ENCODE data around the gene SNX22.

The SNX22 gene

DNA sequence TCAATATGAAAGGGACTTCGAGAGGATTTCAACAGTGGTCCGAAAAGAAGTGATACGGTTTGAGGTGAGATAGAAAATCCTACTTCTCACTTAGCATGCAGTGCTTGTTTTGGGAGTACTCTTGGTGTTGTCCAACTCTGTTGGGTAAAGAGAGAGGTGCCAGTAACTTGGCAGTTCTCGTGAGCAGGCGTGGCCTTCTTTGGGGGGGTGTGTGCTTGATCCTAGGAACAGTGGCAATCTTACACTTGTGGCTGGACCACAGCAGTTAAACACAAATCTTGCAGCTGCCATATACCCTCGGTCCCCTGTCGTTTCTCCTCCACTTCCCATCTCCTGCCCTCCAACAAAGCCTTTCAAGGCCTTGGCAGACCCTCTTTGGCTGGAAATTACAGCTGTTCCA is 15.2 kb upstream of the SNX22 start:
- no peak for DNase-seq

DNA sequence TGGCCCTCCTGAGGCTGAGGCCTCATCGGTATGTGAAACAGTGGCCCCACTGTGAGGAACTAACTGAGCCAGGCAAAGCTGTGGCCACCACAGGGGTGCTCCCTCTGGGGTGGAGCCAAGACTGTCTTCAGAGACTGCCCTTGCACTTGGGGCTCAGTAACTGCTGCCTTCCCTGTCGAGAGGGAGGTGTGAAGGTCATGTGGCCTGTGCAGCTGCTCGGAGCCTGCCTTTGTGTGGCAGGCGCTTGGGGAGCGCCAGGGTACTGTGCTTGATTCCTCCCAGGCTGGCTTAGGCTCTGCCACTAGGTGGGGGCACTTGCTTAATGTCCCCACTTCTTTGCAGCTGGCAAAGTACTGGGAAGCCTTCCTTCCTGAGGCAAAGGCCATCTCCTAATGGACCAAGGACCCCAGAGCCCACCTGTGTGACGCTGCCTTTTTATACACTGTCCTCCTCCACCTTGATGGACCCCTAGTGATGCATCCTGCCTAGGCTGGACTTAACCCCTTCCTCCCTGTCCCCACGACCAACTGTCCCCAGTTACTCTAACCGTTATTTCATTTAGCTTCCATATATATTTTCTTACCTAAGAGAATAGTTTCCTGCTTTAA is 14.2 kb upstream of the SNX22 start:
- DNase-seq = no peak

DNA sequence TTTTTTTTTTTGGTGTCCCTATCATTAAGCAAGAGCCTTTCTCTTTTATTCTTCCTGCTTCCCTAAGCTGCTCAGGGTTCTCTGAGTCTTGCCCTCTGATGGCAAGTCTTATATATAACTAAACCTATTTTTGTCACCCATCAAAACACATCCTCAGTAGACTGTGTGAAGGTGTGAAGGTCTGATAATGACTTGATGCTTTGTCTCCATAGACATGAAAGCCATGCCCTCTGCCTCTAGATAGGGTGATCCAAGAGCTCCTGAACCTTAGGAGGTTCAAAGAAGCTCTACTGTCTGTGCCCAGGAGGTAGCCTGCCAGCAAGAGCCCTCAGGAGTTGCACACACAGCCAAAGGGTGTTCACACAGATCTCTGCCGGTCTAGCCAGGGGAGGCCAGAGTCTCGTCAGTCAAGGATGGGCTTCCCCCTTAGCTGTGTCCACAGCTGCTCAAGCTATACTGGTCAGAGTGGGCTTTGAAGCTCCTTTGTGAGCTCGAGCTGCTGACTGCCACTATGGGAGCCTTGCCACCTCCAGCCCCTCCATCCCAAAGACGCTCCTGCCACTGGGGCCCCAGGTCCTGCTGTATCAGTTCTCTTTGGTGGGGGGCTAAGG is 13.1 kb upstream of the SNX22 start:
- no peak for DNase-seq

DNA sequence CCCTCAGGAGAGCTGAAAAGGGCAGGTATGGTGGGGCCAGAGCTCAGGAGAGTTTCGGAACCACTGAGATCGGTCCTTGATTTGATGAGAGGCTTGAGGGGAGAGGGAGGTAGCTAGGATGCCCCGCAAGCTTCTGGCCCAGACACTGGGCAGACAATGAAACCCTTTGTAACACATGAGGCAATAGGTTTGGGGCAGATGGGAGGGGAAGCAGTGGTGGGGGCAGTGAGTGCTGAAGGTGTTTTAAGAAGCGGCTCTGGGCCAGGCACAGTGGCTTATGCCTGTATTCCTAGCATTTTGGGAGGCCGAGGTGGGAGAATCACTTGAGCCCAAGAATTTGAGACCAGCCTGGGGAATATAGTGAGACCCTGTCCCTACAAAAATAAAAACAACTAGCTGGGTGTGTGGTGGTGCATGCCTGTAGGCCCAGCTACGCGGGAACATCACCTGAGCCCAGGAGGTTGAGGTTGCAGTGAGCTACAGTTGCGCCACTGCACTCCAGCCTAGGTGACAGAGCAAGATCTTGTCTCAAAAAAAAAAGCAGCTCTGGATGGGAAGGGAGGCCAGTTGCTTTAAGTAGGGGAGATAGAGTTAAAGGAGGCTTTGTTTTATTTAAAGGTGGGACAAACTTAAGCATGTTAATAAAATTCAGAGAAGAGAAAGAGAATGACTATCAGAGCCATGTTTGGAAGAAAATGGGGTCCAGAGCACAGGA is 9.6 kb upstream of the SNX22 start:
- no peak for DNase-seq

DNA sequence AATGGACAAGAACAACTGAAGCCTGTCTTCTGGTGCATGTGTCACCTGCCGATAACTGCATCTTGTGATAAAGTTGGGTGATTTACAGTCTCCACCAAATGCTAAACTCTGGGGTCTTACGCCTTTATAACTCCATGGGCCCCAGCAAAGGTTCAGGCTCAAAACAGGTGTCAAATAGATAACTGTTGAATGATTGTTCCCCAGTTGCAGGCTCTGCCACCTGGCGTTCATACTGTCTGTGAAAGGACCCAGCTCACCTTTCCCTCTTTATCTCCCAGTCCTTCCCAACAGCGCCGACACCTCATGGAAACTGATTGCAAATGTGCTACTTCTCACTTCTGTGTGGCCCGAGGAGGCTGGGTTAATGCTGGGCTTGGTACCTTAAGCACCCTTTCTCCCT is 8.3 kb upstream of the SNX22 start:
- DNase-seq = no peak

DNA sequence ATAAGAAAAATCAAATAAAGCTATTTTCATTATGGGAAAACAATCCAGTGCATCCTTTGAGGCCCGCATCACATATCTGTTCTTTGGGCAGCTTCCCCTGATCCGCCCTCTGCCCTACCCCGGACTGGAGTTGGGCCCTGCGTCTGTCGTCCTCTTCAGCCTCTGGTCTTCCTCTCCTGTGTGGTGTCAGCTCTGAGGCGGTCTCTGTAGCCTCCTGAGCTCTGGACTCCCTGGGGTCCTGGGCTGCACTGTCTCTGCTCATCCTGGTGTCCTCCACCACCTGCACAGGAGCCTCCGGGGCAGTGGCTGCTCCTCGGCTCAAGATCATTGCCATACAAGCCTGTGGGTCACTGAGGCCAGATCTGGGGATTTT is 7.4 kb upstream of the SNX22 start:
- no peak for DNase-seq

DNA sequence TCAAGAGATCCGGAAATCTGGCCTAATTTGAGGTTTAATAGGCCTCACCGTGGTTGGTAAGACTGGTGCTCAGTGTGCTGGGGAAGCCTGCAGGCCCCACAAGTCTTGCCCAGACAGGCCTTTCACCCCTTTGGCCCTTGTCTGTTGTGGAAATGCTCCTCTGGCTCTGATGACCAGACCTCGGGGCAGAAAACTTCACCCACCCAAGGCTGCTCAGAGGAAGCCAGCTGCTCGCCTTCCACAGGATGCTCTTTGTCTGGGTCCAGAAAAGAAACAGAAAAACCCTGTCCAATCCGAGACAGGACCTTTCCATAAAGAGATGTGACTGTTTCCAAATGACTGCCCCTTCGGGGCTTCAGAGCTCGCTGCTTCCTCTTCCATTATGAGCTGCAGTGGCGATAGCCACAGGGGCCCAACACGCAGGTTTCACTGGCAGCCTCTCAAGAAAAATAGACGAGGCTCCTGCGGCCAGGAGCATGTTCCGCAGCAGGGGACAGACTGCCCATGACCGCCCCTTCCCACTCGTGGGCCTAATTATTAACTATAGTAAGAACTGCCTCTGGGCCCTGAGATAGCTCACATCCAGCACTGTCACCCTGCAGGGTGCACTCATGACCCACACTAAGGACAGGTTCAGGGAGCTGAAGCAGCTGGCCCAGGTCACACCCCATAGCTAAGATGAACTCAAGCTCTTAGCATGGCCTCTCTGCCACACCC is 6.8 kb upstream of the SNX22 start:
- no peak for DNase-seq

DNA sequence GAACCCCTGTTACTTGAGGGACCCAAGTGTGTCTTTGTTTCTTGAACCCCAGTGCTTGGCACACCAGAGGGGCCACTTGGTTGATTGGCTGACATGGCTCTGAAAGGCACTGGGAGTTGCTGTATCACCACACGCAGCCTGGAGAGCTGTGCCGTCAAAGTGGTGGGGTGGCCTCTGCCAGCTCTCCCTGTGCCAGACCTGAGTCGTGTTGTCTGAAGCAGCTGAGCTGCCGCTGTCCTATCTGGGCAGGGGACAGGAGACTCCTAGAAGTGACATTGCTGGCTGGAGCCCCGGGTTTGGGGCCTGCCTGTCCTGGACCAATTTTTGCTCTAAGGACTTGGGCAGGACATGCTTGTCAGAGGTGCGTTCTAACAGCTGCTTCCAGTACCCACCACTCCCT is 5.5 kb upstream of the SNX22 start:
- no peak for DNase-seq

DNA sequence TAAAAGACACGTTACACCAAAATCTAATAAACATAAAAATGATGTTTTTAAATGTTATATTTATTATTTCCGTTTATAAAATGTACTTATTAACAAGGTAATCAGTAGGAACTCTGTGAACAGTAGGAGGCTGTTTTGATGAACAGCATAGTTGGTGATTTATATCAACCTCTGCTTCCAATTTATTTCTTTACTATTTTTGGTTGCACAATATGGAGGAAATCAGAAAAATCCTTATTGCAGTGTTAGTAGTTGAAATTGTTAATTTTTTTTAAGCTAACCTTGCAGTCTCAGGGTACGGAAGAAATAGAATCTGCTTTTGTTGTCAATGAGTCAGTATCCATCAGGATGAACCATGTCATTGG is 5.0 kb upstream of the SNX22 start:
- no peak for DNase-seq

DNA sequence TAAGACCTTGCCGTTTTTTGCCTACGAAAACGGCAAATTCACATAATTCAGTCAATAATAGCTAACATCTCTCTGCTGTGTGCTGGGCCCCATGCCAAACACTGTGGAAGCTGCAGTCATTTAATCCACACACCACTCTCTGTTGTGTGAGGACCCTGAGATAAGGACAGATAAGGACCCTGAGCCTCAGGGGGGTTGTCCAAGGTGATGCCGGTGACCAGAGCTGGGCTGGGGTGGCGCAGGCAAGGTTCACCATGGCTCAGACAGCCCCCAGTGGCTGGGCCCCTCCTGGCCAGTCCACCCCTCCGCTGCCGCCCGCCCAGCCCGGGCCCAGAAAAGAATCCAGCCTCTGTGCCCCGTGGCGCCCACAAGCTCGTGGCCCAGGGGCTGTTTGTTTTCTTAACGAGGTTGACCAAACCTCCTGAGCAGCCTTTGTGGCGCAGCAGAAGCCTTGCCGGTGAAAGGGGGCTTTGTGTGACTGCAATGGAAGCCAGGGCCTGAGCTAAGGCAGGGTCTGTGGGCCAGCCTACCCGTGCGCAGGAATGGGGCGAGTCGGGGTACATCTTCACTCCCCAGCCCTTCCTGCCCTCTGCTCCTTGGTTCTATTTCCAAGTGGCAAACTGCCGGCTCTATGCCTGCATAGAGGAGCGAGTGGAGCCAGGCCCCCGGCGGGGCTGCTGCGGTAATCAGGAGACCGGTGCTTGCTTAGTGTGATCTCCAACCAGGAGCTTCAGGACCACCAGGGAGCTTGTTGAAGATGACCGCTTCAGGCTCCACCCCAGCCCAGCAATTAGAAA is 4.4 kb upstream of the SNX22 start:
- DNase-seq = peak; percentile 10

DNA sequence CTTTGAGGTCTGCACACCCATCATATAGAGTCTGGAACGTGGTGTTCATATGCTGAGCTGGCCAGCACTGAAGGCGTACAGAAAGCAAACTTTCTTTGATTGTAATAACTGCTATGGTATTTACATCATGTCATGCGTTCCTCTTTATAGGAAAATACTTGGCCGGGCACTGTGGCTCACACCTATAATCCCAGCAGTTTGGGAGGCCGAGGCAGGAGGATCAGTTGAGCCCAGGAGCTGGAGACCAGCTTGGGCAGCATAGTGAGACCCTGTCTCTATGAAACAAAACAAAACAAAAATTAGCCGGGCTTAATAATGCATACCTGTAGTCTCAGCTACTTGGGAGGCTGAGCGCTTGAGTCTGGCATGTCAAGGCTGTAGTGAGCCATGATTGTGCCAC is 3.4 kb upstream of the SNX22 start:
- DNase-seq = no peak

DNA sequence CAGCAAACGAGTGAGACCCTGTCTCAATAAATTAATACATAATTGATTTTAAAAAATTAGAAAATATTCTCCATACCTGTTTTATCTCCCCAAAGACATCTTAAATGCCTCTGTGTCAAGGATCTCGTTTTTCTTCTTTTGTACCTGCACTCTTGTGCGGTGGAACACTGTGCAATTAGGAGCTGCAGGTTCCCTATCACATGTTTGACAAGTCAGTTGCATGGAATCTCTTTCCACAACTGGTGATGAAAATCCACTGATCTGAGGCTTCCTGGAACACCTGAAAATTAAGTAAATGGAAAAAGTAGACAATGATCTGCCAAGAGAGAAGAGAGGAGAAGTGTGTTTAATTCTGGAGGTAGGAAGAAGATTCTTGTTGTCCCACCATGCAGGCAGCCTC is 3.0 kb upstream of the SNX22 start:
- no peak for DNase-seq

DNA sequence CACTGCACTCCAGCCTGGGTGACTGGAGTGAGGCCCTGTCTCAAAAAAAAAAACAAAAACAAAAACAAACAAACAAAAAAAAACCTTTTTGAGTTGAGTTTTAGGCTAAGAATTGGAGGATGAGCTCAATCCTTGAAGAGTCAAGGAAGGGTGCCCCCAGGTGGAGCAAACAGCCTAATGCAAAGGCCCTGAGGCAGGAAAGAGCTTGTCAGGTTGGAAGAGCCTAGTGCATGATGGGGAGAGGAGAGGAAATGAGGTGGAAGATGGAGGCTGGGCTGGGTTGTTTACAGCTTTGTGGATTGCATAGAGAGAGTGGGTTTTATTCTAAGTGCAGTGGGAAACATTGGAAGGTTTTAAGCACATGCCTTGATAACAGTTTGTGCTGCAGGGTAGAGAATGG is 2.1 kb upstream of the SNX22 start:
- no peak for DNase-seq

DNA sequence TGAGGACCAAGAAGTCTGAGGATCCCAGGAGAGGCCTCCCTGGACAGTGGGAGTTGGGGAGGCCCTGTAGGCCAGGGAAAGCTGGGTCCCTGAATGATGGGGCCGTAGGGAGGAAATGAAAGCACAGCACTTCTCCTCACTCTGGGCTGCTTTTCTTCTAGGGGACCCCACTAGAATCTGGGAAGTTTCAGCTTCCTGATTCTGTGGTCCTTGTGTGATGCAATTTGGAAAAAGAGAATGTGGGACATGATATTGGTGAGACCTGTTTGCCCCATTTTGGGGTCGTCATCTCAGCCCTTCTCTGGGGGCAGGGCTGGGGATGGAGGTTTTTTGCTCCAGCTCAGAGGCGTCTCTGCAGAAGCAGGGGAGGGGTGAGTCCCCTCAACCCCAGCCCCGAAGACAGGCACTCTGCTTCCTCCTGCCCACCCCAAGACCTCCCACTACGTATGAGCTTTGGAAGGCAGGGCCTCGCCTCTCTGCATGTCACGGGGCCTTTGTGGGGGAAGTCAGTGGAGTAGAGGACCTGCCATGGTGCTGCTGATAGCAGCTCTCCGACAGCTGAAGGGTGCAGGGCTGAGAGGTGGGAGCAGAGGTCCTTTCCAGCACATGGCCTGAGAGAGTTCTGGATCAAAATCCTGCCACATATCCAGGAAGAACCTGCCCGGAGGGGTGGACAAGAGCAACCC is 1.5 kb upstream of the SNX22 start:
- DNase-seq = no peak

DNA sequence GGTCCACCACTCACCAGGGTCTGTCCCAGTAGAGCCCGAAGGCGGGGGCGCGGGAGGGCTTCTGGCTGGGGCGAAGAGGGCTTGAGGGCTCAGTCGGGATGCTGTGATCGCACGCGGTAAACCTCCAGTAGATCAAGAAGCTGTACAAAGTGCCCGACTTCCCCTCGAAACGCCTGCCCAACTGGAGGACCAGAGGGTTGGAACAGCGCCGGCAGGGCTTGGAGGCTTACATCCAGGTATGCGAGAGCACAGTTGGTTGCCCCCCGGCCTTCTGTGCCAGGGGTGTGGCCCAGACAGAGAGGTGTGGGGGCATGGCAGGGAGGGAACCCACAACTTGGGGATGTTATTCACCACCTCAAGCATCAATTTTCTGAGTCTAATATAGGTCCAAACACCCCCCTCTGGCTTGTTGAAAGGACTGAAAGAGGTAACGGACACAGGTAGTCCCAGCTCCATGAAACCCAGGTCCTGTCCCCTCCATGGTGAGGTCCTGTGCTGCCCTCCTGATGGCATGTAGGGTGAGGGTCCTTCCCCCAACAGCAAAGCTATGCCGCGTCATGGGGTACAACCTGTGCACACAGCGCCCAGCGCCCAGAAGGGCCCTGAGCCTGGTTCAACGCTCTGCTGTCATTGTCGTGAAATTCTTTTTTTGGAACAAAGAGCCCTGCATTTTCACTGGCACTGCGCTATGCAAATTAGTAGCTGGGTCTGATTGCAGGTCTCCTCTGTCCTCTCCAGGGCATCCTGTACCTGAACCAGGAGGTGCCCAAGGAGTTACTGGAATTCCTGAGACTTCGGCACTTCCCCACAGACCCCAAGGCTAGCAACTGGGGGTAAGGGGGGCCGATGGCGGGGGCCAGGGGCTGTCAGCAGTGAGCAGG is 1.2 kb downstream of the SNX22 start:
- DNase-seq = no peak

DNA sequence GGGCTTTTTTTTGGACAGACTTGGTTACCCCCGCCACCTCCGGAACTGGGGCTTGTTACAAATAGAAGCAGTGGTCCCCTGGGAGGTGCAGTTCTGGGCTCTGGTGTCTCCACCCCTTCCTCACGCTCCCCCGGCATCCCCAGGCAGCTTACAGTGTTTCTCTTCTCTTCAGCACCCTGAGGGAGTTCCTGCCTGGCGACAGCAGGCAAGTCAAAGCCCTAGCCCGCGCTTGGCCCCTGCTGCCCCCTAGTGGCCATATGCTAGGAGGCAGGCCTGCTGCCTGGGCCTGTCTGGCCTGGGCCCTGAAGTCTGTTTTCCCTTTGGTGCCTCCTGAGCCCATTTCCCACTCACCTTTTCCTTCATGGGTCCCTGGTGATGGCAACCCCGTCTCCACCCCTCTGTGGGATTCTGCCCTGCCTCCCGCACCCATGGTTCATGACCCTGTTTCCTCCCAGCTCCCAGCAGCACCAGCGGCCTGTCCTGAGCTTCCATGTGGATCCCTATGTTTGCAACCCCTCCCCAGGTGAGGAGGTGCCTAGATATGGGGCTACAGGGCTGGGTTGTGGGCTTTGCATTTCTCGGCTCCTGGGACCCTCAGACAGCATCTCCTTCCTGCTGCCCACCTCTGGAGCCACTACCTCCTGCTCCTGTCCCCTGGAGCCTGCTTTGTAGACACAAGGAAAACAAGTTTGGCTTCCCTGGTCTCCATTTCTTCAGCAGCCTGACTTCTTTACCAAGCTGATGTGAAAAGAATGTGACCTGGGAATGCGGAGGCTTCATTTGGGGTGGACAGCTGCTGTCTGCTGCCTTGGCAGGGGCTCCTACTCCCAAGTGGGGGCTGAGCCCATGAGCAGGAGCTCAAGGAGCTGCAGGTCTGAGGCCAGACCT is 2.2 kb downstream of the SNX22 start:
- DNase-seq = peak; percentile 56

DNA sequence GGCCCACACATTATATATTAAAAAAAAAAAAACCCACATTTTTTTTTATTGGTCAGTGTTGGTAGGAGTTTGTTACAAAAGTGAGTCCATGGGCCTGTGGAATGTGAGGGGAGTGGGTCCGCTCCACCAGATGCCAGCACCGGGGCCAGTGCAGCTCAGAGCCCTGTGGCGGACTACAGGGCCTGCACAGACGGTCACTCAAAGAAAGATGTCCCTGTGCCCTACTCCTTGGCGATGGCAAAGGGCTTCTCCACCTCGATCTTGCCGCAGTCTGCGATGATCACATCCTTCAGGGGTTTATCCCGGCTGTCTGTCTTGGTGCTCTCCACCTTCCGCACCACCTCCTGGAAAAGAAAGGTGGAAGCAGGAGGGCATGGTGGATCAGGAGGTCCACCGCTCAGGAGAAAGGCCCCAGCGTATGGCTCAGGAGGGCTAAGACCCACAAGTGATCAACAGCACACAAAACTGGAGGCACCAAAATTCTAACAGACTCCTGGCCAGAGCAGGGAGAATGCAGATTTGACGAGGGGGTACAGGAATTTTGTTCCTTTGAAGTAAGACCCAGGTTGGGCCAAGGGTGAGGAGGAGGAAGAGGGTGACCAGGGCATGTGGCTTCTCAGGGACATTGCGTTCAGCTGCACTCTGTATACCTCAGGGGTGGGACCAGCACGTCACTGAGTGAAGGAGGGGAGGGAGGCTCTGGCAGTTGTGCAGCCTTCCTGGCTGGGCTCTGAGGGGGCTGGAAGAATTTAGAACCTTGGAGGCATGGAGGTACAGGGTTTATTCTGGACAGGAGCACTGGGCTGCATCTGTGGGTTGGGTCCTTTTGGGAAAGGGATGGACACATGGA is 4.5 kb downstream of the SNX22 start:
- no peak for DNase-seq

DNA sequence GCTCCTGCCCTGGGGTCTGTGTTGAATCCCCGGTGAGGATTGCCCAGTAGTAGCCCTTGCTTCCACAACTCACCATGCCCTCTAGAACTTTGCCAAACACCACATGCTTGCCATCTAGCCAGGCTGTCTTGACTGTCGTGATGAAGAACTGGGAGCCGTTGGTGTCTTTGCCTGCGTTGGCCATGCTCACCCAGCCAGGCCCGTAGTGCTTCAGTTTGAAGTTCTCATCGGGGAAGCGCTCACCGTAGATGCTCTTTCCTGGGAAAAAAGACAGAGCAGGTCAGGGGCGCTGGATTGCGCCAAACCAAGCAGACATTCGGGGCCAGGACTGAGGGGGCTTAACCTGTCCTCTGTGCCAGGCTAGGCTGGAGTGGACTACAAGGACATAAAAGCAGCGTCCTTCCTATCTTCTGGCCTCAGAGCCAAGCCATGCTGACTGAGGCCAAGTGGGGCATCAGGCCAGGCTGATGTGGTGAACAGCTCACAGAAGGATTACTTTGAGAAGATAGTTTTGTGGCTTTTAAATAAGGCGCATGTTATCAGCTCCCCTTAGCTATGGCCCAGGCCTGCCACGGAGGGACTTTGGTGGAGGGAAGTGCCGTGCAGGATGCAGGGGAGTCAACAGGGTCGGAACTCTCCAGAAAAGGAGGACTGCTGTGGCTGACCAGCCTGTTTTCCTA is 5.3 kb downstream of the SNX22 start:
- DNase-seq = no peak

DNA sequence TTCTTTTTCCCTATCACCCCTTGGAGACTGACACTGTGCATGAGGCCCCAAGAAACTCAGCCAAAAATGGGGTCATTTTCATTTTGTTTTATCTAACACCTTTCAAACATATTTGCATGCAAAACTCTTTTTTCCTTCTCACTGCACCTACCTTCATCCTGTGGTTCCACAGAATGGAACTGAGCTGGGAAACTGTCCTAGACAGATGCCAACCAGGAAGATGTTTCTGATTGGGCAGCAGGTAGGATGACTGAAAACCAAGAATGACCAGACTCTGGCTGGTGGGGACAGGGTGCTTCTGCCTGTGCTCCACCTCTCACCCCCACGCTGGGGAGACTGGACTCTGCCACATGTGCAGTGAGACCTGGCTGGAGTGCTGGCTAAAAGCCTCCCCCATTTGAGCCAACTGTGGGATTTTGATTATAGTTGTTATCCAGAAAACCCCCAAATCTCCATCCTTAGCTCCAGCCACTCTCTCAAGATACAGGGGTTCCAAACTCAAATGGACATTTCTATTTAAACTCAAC is 6.1 kb downstream of the SNX22 start:
- DNase-seq = no peak
